GM18909 (cell line): Measurements from ENCODE around the gene C16orf74.

ENCODE experiments used
- ATAC-seq: cut with Tn5 transposase; IDR thresholded peaks from one replicate; pipeline ENCODE4 v1.9.1; 2021; ENCODE audit warnings: mild to moderate bottlenecking; ENCODE audit not compliant: unreplicated experiment, poor library complexity

The C16orf74 gene

DNA sequence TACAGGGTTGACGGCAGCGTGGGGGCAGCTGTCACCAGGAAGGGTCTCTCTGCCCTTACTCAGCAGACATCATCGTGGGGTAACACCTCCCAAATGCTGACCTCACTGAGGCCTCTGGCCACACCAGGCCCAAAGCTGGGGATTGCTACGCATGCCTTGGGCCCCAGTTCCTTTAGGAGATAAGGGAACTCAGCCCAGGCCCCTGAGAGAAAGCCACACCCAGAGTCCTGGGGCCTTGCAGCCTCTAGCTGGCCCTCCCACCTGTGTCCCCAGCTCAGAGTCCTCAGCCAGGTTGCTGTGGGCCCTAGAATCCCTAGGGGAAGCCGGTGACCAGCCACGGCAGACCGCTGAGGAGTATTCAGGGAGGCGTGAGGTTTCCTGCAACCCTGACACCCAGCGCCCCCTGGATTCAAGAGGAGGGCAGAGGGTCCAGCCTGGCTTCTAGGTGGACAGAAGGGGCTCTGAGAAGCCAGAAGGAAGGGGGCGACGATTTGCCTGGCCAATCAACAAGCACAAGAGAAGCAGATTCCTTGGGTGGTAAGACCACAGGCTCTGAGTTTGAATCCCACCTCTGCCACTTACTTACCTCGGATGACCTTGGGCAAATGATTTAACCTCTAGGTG lies 51.8 kb downstream of the C16orf74 start:
- ATAC-seq = no peak

DNA sequence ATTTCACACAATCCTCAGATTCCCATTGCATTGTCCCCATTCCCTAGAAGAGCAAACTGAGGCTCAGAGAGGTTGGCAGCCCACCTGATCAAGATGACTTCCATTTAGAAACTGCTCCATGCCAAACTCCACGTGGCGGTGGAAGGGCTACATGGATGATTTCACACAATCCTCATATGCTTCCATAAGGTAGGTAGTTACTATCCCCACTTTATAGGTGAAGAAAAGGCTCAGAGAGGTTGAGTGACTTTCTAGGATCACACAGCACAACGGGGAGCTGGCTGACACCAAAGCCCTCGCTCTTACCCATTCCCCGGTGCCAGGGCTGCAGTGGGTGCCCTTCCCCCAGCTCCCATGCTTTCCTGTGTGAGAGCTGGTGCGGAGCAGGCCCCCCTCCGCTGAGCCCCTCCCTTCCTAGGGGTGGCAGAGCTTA lies 52.4 kb downstream of the C16orf74 start:
- ATAC-seq = no peak

DNA sequence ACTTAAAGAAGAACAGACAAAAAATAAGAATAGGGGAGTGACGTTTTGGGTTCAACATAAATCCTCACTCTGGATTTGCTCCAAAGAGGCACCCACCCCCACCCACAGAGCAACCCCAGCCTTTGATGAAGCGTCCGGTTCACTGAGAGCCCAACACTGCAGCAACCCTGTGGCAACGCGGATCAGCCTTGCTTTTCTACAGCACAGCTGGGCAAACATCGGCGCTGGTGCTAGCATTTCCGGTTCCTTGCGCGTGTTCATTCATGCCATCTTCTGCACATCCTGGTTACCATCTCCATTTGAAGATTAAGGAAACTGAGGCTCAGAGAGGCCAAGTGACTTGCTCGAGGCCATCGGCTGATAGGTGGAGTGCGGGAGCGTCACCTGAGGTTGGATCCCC lies 53.5 kb downstream of the C16orf74 start:
- no peak for ATAC-seq

DNA sequence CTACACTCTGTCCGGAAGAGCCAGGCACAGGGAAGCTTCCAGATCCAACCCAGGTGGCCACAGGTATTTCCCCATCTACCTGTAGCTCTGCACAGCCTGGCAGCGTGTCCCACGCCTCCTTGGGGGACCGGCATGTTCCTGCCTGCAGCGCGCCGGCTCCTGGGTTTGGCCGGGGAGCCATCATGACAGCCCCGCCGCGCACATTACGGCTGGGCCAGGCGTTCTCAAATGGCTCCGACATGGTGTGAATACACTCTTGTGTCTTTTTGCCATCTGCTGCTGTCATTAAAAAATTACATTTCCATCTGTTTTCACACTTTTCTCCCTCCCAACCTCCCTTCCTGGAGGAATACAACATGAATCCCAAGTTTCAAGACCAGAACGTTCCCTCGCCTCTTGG lies 54.1 kb downstream of the C16orf74 start:
- no peak for ATAC-seq

DNA sequence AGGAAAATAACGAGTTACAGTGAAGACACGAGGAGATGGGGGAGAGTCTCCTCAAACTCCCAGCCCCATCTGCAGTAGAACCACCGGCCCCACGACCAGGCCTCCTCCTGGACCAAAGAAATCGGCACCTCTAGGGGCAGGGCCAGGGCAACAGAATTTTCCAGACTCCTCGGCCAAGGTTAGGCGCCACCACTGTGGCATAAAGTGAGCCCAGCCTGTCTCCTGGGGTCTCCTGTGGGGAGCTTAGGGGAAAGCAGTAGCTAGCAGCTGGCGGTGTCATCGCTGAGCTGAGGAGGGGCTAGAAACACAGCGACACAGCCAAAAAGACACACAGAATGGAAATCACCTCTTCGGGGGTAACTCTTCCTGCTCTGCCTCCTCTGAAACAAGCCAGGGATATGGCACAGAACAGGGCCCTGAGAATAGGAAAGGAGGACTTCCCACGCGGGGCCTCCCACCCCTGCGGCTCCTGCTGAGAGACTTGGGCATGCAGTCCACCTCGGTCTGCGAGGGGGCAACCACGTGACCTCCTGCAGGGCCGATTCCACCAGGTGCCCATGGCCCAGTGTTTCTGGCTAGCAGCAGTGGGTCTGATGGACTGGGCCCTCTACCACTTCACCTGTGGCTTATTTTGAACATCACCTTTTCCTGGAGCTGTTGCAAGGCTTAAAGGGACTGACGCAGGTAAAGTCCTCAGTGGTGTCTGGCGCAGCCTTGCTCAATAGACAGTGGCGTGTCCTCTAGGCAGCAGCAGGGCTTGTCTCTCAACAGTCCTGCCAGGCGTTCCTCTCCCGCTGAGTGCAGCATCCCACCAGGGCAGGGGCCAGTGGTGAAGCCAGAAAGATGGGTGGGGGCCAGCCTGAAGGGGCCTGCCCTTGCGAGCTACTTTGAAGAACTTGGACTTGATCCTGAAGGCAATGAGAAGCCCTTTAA lies 55.4 kb downstream of the C16orf74 start:
- ATAC-seq = no peak

DNA sequence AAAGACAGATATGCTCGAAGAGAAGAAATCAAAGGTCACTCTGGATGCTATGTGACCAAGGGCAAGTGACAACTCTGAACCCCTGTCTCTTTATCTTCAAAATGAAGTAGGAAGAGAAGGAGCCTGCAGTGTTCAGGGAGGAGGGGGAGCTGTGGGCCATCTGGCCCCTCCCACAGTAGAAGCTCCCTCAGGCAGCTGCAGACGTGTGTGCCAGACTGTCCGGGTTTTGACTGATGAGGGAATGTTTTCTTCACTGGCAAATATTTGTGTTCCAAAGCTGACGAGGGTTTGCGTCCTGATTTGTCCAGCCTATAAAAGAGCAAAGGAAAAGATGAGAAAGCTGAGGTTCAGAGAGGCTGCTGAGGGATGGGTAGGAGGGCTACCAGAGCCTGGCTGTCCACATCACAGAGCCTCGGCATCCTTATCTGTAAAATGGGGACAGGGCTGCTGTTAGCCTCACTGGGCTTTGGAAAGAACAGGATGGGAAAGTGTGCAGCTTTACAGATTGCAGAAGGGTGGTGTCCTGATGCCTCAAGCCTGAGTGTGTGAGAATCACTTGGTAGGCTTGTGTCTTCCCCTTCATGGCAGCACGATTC lies 60.3 kb downstream of the C16orf74 start:
- ATAC-seq = no peak

DNA sequence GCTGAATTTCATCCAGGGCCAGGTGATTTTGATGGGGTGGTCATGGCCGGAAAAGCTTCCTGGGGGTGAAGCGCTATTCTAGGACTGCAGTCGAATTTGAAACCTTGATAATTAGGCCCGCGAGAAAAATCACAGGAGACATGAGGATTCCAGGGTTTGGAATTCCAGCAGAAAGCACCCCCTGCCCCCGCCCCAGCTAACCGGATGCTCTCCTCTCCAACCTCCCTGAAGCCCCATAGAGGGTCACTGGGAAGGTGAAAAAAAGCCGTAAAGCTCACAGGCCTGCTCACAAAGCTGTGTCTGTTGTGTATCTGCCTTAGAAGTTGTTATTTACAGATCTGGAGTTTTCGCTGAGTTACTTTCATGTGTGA lies 61.0 kb downstream of the C16orf74 start:
- no peak for ATAC-seq

DNA sequence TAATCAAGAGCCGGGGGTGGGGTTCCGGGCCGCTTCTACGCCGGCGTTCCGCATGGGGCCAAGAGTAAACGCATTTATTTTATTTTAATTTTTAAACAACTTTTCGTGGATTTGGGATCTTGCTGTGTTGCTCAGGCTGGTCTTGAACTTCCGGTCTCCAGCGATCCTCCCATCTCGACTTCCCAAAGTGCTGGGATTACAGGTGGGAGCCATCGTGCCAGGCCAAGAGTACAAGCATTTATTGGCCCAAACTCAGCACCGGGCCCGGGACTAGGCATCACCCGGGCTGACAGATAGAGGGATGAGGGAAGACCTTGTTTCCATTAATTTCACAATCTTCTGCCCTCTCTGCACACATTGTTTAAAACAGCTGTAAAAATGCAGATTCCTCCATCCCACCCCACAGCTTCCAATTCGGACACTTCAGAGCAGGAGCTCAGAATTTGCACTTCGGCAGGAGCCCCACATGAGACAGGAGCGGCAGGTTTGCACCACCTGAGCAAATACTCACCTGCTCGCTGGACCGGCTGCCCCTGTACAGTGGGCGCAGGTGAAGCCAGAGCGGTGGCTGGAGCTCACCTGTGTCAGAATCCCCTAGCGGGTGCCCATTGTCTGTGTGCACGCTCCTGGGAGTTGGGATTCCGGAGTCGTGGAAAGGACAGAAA lies 61.5 kb downstream of the C16orf74 start:
- ATAC-seq = no peak

DNA sequence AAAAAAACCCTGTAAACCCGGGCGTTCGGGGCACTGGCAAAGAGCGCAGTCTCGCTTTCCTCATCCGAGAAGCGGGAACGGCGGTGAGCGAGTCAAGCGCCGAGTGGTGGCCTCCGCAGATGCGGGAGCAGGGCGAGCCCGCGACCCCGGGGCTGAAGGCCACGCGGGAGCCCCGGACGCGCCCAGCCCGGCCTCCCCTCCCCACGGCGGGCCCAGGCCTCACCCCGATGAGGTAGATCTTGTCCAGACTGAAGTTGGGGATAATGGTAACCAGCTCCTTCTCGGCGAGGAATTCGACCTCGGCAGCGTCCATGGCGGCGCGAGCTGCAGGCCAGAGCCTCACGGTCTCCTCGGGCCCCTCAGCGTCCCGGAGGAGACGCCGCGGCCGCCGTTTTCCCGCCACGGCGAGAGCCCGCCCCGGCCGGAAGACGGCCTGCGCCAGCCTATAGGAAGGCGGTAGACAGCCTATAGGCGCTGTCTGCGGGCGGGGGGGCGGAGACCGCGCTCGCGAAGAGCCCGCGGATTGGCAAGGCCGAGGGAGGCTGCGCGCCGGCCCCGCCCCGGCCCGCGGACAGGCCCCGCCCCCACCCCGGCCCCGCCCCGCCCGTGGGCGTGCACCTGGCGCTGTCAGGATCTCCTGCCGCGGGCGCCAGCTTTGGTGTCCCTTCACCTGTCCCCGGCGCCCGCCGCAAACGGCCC lies 62.2 kb downstream of the C16orf74 start, which contains the start of gene GINS2:
TSS of gene GINS2 (minus strand) at position 369 of the 699 bp plus-strand sequence. CDS start at position 313, 56 bp downstream.
- ATAC-seq = peak; percentile 91

DNA sequence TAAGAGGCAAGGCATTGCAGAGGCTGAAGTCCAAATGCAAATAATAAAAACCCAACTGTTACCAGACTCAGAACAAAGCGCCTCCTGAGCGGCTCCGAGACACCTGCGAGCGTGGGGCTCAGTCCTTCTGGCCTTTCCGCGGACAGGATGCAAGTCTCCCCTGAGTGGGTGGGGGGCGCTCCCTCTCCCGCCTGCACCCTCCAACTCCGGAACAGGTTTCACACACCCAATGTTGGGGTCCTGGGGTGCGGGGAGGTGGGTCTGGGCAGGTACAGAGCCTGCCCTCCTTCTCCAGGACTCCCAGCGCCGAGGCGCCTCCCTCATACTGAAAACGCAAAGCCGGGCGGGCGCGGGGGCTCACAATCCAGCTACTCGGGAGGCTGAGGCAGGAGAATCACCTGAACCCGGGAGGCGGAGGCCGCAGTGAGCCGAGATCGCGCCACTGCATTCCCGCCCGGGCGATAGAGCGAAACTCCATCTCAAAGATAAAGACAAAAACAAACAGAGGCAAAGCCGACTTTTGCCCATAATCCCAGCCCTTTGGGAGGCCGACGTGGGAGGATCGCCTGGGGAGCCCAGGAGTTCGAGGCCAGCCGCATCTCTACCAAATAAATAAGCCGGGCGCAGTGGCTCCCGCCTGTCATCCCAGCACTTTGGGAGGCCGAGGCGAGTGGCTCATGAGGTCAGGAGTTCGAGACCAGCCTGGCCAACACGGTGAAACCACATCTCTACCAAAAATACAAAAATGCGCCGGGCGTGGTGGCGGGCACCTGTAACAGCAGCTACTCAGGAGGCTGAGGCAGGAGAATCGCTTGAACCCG lies 63.0 kb downstream of the C16orf74 start:
- ATAC-seq = peak; percentile 2

DNA sequence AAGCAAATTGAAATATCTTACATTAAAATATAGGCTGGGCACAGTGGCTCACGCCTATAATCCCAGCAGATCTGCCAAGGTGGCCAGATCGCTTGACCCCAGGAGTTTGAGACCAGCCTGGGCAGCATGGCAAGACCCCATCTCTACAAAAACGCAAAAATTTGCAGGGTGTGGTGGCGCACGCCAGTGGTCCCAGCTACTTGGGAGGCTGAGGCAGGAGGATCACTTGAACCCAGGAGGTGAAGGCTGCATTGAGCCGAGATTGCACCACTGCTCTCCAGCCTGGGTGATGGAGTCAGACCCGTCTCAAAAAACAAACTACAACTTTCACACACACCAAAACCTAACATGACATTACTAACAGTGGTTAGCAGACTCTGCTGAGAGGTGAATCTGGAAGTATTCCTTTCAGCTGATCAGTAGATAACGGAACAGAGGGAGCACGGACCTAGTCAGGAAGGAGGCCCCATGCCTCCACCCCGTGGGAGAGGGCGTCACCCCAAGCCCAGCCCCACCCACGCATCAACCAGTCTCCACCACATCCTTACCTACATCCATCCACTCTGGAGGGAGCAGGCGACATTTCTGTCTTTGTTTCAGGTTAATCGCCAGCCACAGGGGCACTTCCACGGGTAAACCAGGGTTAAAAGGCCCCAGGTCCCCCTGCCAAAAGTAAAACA lies 63.8 kb downstream of the C16orf74 start:
- ATAC-seq = no peak

DNA sequence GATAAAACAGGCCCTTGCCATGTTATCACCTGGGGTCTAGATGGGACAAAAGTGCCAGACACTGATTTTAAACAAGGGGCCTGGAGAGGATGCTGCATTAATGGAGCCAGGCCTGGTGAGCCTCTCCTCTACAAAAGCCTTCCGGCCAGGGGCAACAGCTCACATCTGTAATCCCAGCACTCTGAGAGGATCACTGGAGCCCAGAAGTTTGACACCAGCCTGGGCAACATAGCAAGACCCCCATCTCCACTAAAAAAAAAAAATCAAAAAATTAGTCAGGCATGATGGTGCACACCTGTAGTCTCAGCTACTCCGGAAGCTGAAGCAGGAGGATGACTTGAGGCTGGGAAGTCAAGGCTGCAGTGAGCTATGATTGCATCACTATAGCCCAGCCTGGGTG lies 65.6 kb downstream of the C16orf74 start:
- no peak for ATAC-seq

DNA sequence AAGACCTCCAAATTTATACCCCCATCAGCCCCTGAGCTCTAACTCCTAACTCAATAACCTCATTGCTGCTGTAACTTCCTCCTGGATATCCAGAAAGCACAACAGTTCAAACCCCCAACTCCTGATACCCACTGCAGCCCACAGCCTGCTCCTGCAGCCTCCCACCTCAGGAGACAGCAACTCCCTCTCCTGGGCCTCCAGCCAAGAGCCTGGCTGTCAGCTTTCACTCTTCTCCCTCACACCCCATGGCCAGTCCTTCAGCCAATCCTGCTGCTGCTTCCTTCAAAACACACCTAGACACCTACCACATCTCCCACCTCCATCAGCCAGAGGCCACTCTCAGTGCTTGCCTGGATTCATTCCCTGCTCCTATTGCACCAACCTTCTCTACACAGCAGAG lies 67.5 kb downstream of the C16orf74 start:
- no peak for ATAC-seq

DNA sequence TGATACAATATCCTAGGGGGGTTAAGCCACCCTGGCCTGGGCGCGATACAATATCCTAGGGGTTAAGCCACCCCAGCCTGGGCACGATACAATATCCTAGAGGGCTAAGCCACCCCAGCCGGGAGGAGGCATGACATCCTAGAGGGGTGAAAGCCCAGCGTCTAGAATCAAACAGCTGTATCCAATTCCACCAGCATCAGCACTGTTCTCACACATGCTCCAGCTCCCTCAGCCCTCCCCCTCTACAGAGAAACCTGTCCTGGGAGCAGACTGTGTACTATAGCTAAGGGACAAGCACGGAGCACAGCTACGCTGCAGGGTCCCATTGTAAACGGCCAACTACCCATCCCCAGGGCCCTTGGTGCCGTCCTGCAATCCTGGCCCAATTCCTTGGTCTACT lies 68.4 kb downstream of the C16orf74 start:
- no peak for ATAC-seq

DNA sequence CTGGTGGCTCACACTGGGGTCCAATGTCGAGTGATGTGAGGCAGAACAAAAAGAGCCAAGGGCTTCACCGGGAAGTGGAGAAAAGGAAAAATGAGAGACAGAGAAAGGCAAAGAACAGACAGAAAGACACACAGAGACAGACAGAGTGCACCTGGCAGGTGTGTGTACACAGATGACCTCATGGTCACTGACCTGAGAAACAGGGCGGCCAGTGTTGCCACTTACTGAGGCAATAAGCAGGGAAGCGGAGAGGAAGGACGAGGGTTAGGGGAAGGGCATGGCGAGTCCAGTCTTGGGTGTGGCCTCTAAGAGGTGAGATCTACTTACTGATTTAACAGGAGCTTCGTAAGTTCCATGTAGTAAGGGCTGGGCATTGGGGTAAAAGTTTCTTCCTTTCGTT lies 69.6 kb downstream of the C16orf74 start:
- ATAC-seq = no peak

DNA sequence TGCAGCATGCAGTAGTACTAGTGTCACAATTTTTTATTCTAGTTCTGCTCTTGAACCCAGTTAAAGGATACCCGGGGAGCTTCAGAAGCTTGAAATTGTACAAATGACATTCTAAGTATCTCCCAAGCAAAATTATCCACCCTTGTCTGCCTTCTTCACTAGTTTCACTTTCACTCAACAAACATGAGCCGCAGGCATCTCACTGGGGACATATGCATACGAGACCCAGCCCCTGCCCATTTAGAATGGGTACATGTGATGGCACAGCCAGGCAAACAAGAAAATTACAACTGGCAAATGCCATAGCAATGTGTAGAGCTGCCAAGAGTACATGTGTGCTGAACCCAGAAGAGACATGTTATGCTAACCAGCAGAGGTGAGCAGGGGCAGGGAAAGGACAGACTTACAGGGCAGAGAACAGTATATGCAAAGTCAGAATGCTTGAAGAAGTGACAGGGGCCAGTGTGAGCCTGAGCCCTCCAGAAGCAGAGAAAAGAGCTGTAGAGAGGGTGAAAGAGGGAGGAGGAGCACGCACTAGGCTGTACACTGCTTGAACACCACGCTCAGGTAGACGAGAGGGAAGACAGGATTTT lies 70.4 kb downstream of the C16orf74 start:
- no peak for ATAC-seq

DNA sequence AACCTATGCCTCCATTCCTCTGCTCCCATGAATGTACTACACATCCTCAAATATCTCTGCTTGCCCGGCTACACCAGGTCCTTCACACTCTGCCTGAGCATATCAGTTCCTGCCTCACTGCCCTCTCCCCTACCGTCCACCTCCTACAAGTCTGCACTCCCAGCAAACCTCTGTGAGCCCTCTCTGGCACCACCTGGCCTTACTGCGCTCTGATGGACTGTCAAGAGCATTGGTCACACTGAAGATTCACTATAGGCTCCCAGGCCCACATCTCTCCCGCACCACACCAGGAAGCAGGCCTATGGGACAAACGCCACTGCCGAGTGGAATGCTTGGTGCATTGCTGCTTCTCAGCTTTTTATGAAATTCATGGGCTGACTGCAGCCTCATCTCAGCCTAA lies 71.0 kb downstream of the C16orf74 start:
- ATAC-seq = no peak

DNA sequence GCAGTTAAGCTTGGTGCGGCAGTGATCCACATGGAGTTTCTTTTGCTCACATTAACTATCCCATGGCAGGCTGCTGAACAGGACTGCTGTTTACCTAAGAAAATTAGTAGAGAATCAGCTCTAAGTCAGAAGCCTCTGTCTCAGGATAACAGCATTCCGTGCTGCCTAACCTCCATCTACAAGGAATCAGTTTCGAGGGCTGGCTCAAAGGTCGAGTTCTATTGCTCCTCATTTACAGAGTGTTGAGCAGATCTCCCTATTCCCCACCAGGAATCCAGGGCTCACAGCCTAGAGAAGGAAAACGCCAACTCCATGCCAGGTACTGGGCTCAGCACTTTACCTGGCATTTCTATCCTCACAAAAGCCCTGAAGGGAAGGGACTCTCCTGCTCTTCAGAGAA lies 72.1 kb downstream of the C16orf74 start:
- no peak for ATAC-seq
